Endothelial cell (in vitro differentiated cells): ENCODE data around the gene RCOR3. TPM values are rescaled to one million over a fixed set of nuclear protein-coding genes. Genes with fewer than 3 reads are reported as not detected.
"Not testable (repeated sequence)": the region's sequence is repeated elsewhere in the genome, so short reads cannot be mapped to it uniquely, and the experiment has no call there.

Experiments used
- DNase-seq: peaks from one replicate; pipeline ENCODE4 v3.0.0; 2021; ENCODE audit warnings: low spot score
- H3K27ac Mint-ChIP-seq: one replicate; pipeline ENCODE4 v1.8.0; 2021; ENCODE audit warnings: mixed read lengths, inconsistent platforms; ENCODE audit not compliant: unreplicated experiment
- H3K27me3 Mint-ChIP-seq: one replicate; pipeline ENCODE4 v1.8.0; 2021; ENCODE audit warnings: mild to moderate bottlenecking, moderate library complexity, mixed read lengths, inconsistent platforms; ENCODE audit not compliant: unreplicated experiment
- H3K36me3 Mint-ChIP-seq: one replicate; pipeline ENCODE4 v1.8.0; 2021; ENCODE audit warnings: mild to moderate bottlenecking, low read depth, mixed read lengths, inconsistent platforms; ENCODE audit not compliant: unreplicated experiment
- H3K4me1 Mint-ChIP-seq: one replicate; pipeline ENCODE4 v1.8.0; 2021; ENCODE audit warnings: mild to moderate bottlenecking, mixed read lengths, inconsistent platforms; ENCODE audit not compliant: unreplicated experiment
- H3K4me3 Mint-ChIP-seq: one replicate; pipeline ENCODE4 v1.8.0; 2021; ENCODE audit warnings: mild to moderate bottlenecking, mixed read lengths, inconsistent platforms; ENCODE audit not compliant: unreplicated experiment
- H3K9me3 Mint-ChIP-seq: one replicate; pipeline ENCODE4 v1.8.0; 2021; ENCODE audit warnings: mixed read lengths, inconsistent platforms; ENCODE audit not compliant: unreplicated experiment
- CTCF ChIP-seq: fragments of 200-600 bp; sonication (generic); IDR thresholded peaks from one replicate; pipeline ENCODE4 v1.5.0; 2021; ENCODE audit warnings: antibody characterized with exemption; ENCODE audit not compliant: unreplicated experiment
- total RNA-seq: library from RNA; stranded (reverse); fragmentation: NEBNext Ultra II Directional; extraction: Animal tissue kit (Norgen Biotek cat#: 25700); gene quantifications from one replicate; pipeline ENCODE4 v1.2.1, GENCODE V29; 2021; ENCODE audit not compliant: unreplicated experiment

Gene RCOR3
- total RNA-seq, 1 donor from 2014 or later = 39.6 TPM

DNA sequence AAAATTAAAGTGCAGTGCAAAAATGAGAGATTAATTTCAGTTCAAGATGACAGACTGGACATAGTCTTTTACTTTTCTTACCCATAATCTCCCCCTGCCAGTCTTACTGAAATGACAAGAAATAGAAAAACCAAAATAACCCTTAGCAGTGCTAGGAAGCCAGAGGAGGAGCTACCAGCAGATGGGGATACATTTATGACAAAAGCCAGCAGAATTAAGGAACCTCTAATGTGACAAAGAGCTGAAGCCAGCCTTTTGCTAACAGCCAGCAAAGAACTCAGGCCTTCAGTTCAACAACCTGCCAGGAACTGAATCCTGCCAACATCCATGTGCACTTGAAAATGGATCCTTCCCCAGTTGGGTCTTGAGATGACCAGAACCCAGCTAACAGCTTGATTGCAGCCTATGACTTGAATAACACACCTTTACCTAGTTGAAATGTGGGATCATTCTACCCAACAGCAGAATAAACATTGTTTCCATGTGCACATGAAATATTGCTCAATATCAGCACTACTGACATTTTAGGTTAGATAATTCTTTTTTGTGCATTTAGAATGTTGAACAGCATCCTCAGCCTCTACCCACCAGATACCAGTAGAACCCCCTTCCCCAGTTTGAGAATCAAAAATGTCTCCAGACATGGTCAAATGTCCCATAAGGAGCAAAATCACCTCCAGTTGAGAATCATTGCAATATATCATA lies 59.6 kb downstream of the RCOR3 start:
- Mint-ChIP-seq H3K27me3 (no peaks in the 10 kb centered on the region), H3K9me3 (no peaks in the 10 kb centered on the region), H3K4me3 (no peak overlapping the region), H3K36me3 (no peaks in the 10 kb centered on the region), H3K27ac (no peak overlapping the region), H3K4me1 (no peaks in the 10 kb centered on the region)
- DNase-seq = no peak
- no peak for TF ChIP-seq CTCF

DNA sequence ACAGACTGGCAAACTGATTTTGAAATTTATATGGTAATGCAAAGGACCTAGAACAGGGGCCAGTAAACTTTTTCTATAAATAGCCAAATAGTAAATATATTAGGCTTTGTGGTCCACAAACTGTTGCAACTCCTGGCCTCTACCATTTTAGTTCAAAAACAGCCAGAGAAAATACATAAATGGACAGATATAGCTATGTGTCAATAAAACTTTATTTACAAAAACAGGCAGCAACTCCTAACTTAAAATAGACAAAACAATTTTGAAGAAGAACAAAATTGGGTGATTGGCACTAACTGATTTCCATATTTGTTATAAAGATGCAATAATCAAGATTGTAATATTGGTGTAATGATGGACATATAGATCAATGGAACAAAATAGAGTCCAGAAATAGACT lies 60.7 kb downstream of the RCOR3 start:
- no peaks in the 10 kb centered on the region for H3K4me1 Mint-ChIP-seq
- H3K9me3 Mint-ChIP-seq = no peaks in the 10 kb centered on the region
- TF ChIP-seq CTCF = no peak
- DNase-seq = no peak
- H3K27ac Mint-ChIP-seq = no peak overlapping the region
- H3K27me3 Mint-ChIP-seq = no peaks in the 10 kb centered on the region
- no peak overlapping the region for H3K4me3 Mint-ChIP-seq
- no peaks in the 10 kb centered on the region for H3K36me3 Mint-ChIP-seq

- Mint-ChIP-seq H3K27me3 (peaks cover 4% of the 10 kb centered on the region), H3K36me3 (no peaks in the 10 kb centered on the region), H3K4me3 (no peak overlapping the region), H3K9me3 (no peaks in the 10 kb centered on the region), H3K27ac (no peak overlapping the region), H3K4me1 (no peaks in the 10 kb centered on the region)
- no peak for TF ChIP-seq CTCF
- DNase-seq = no peak
Measured at GRCh38 chr1:211320980-211321379, 61.8 kb downstream of the RCOR3 start.

DNA sequence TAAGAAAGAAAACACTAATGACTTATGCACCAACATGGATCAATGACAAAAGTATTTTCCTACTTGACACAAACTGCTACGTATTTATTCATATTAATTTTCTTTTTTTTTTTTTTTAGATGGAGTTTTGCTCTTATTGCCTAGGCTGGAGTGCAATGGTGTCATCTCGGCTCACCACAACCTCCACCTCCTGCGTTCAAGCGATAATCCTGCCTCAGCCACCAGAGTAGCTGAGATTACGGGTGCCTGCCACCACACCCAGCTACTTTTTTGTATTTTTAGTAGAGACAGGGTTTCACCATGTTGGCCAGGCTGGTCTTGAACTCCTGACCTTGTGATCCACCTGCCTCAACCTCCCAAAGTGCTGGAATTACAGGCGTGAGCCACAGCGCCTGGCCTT lies 62.5 kb downstream of the RCOR3 start:
- H3K4me1 Mint-ChIP-seq, H3K36me3 Mint-ChIP-seq, H3K27me3 Mint-ChIP-seq, H3K9me3 Mint-ChIP-seq, H3K4me3 Mint-ChIP-seq, H3K27ac Mint-ChIP-seq, DNase-seq: not testable (repeated sequence)

DNA sequence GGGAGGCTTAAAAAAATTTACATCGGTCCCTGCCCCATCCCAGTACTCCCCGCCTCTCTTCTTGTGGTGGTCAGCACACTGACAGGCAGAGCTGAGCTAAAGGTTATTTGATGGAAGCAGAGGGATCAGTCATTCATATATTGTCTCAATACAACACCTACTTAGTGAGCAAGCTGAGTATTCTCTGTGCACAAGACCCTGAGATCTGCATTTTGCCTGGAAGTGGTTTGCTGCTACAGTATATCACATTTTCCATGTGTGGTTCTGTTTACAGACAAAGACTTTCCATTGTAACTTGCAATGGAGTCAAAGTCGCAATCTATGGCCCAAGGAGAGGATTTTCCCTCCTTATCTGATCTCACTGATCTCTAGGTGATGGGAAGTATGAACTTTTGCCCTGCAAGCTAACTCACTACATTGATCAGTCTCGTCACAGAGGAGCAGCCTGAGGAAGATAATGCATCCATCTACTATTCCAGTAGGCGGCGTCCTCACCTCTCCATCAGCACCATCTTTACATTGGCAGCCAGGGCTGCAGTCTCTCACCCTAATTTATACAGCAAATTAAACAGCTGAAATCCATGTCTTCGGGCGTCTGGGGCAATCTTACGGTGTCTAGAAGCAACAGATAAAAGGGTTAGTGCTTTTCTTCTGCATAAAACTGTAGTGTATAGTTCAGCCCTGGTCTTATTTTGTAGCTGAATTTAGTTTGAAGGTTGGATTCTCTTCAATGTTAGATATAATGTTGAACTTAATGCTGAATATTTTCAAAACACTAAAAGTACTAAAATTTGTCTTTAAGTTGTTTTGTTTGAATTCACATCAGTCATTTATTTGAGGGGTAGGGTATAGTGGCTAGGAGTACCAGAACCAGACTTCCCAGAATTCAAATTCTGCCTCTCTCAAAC lies 64.2 kb downstream of the RCOR3 start:
- Mint-ChIP-seq H3K27me3 (peaks cover 14% of the 10 kb centered on the region), H3K36me3 (peaks cover 7% of the 10 kb centered on the region), H3K9me3 (no peaks in the 10 kb centered on the region), H3K4me1 (peaks cover 10% of the 10 kb centered on the region), H3K4me3 (no peak overlapping the region), H3K27ac (no peak overlapping the region)
- TF ChIP-seq CTCF = peak; percentile 75
- peak; percentile 59 for DNase-seq
